CD14-positive monocyte (primary cell): Measurements from ENCODE around the gene INPP5E. TPM values are rescaled to one million over a fixed set of nuclear protein-coding genes. Genes with fewer than 3 reads are reported as not detected.

Experiments used
- DNase-seq, 3 donors: peaks; one replicate each; pipeline ENCODE4 v3.0.0-alpha.2; 2011 to 2022
- H2AFZ ChIP-seq: 2 replicates; pipeline ENCODE4 v1.6.0; 2012; ENCODE audit warnings: mild to moderate bottlenecking, low read depth, low read length, inconsistent platforms; ENCODE audit not compliant: insufficient read depth, poor library complexity, severe bottlenecking
- H3K27ac ChIP-seq, 2 donors: 1 replicate in 1 of 2; 2 replicates in 1 of 2; pipeline ENCODE4 v1.5.1; 2012 to 2013; ENCODE audit warnings: low read length in 2 of 2, control low read depth in 1 of 2, inconsistent platforms in 1 of 2, low read depth in 1 of 2, mild to moderate bottlenecking in 1 of 2
- H3K27me3 ChIP-seq, 2 donors: one replicate each; pipeline versions ENCODE4 v1.6.0 to v1.6.1; 2011 to 2013; ENCODE audit warnings: low read length in 2 of 2; ENCODE audit not compliant: control insufficient read depth in 2 of 2, insufficient read depth in 2 of 2
- H3K36me3 ChIP-seq, 2 donors: replicated peaks in 1 of 2; 1 replicate in 1 of 2; 2 replicates in 1 of 2; pipeline versions ENCODE4 v1.5.1 to v1.6.1; 2012 to 2013; ENCODE audit warnings: low read length in 2 of 2, control low read depth in 1 of 2, inconsistent platforms in 1 of 2, mild to moderate bottlenecking in 1 of 2; ENCODE audit not compliant: insufficient read depth in 2 of 2, control insufficient read depth in 1 of 2
- H3K4me1 ChIP-seq, 2 donors: 1 replicate in 1 of 2; 2 replicates in 1 of 2; pipeline versions ENCODE4 v1.5.1 to v1.6.1; 2012 to 2013; ENCODE audit warnings: low read length in 2 of 2, control low read depth in 1 of 2, inconsistent platforms in 1 of 2, mild to moderate bottlenecking in 1 of 2, moderate library complexity in 1 of 2; ENCODE audit not compliant: insufficient read depth in 2 of 2, control insufficient read depth in 1 of 2
- H3K4me2 ChIP-seq: replicated peaks from 2 replicates; pipeline ENCODE3; 2012; ENCODE audit warnings: low read length, moderate library complexity, mild to moderate bottlenecking; ENCODE audit not compliant: poor library complexity, severe bottlenecking; ENCODE audit errors: extremely low read depth
- H3K4me3 ChIP-seq, 3 experiments: fragments of 200-600 bp in 1 of 3; sonication (generic) in 1 of 3; replicated peaks in 1 of 3; 1 replicate in 2 of 3; 2 replicates in 1 of 3; pipeline ENCODE4 v1.5.1; 2011 to 2013; ENCODE audit warnings: low read length in 3 of 3, mild to moderate bottlenecking in 3 of 3, control low read depth in 2 of 3, low read depth in 2 of 3, inconsistent platforms in 1 of 3, moderate library complexity in 1 of 3
- H3K79me2 ChIP-seq: 2 replicates; pipeline ENCODE4 v1.6.0; 2012; ENCODE audit warnings: mild to moderate bottlenecking, control low read depth, inconsistent platforms, low read length, moderate library complexity; ENCODE audit not compliant: insufficient read depth
- H3K9ac ChIP-seq: 2 replicates; pipeline ENCODE4 v1.6.0; 2017; ENCODE audit warnings: low read length, mild to moderate bottlenecking; ENCODE audit not compliant: insufficient read depth, poor library complexity, severe bottlenecking
- H3K9me3 ChIP-seq, 2 donors: replicated peaks in 1 of 2; 1 replicate in 1 of 2; 2 replicates in 1 of 2; pipeline versions ENCODE4 v1.5.1 to v1.6.1; 2012 to 2013; ENCODE audit warnings: low read length in 2 of 2, control low read depth in 1 of 2; ENCODE audit not compliant: control insufficient read depth in 1 of 2, insufficient read depth in 1 of 2
- H4K20me1 ChIP-seq: 2 replicates; pipeline ENCODE4 v1.6.0; 2012; ENCODE audit warnings: mild to moderate bottlenecking, low read length, control low read depth, moderate library complexity; ENCODE audit not compliant: insufficient read depth
- H3K27ac Mint-ChIP-seq, 7 donors: one replicate each; pipeline ENCODE4 v1.8.0; 2020; ENCODE audit warnings: mild to moderate bottlenecking in 7 of 7, mixed read lengths in 7 of 7, moderate library complexity in 6 of 7, inconsistent platforms in 2 of 7
- H3K27me3 Mint-ChIP-seq, 3 donors: one replicate each; pipeline ENCODE4 v1.8.0; 2021 to 2022; ENCODE audit warnings: low read depth in 3 of 3, mild to moderate bottlenecking in 3 of 3, mixed read lengths in 3 of 3, moderate library complexity in 3 of 3, inconsistent platforms in 1 of 3
- H3K36me3 Mint-ChIP-seq, 2 donors: one replicate each; pipeline ENCODE4 v1.8.0; 2020; ENCODE audit warnings: mixed read lengths in 2 of 2, inconsistent platforms in 1 of 2, mild to moderate bottlenecking in 1 of 2
- H3K4me1 Mint-ChIP-seq: one replicate; pipeline ENCODE4 v1.8.0; 2020; ENCODE audit warnings: mild to moderate bottlenecking, mixed read lengths
- H3K4me3 Mint-ChIP-seq, 2 donors: one replicate each; pipeline ENCODE4 v1.8.0; 2020; ENCODE audit warnings: mild to moderate bottlenecking in 2 of 2, mixed read lengths in 2 of 2, moderate library complexity in 1 of 2
- H3K9me3 Mint-ChIP-seq, 7 donors: one replicate each; pipeline ENCODE4 v1.8.0; 2020 to 2022; ENCODE audit warnings: mixed read lengths in 7 of 7, mild to moderate bottlenecking in 6 of 7, moderate library complexity in 6 of 7, inconsistent platforms in 2 of 7
- WGBS: methylation state at CpG from one replicate; pipeline ENCODE4 v1.1.5; 2013; ENCODE audit warnings: missing lambda C conversion rate; ENCODE audit not compliant: insufficient coverage; 5-methylcytosine and 5-hydroxymethylcytosine counted together
- intact Hi-C, 2 donors: fragments of 100-400 bp; cut with micrococcal nuclease; formaldehyde crosslinking; loops; one replicate each; pipeline versions ENCODE4 v1.15.0 to v1.15.1; 2023
- polyA plus RNA-seq, 3 donors: library from polyadenylated mRNA; depleted of rRNA in 1 of 3; unstranded in 2 of 3; stranded (reverse) in 1 of 3; fragments of 300-500 nt in 2 of 3; fragments of >200 nt in 1 of 3; fragmentation: Illumina TruSeq in 2 of 3; gene quantifications; 1 replicate in 2 of 3; 2 replicates in 1 of 3; pipeline ENCODE4 v1.2.3, GENCODE V29; 2012 to 2021
- TF ChIP-seq, protein P1 (sequence below): fragments of 200-600 bp; IDR thresholded peaks from one replicate; pipeline ENCODE4 v1.8.0; 2022; ENCODE audit warnings: antibody characterized with exemption, mild to moderate bottlenecking

Gene INPP5E
- polyA plus RNA-seq, 3 donors = 1.0 to 8.0 (median 1.0) TPM

DNA sequence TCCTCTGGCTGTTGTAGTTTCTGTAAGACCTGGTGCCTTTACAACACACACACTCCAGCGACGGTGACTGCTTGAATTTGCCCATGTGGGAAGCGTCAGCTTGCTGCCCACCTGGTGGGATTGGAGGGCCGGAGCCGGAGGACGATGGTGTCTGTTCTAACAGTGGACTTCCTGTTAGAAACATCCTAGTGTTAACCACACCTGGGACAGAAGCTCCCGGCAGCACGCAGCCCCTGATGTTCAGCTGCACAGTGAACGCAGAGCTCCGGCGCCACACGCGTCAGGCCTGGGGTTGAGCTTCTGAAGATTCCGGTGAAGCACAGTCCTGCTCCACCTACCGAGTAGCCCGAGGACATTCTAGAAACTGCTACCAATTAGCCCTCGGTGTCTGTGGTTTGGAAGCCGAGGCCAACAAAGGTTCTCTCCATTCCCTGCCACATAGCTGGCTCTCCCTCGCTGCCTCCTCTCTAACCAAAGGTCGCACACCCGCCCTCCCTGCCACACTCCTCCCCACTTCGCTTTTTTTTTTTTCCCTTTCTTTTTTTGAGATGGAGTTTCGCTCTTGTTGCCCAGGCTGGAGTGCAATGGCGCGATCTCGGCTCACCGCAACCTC, 14.8 kb downstream of the INPP5E start:
- Histone ChIP-seq H3K9me3 (no peaks in the 10 kb centered on the region), H3K36me3 (peaks cover 50 to 67% of the 10 kb centered on the region in 2 donors), H3K4me3 (no peak overlapping the region), H3K27ac (no peak overlapping the region), H3K4me2 (no peak overlapping the region), H4K20me1 (no peaks in the 10 kb centered on the region), H3K27me3 (no peaks in the 10 kb centered on the region), H3K79me2 (no peaks in the 10 kb centered on the region), H2AFZ (no peak overlapping the region), H3K4me1 (no peaks in the 10 kb centered on the region), H3K9ac (no peak overlapping the region)
- H3K36me3 Mint-ChIP-seq = peaks cover 48 to 77% of the 10 kb centered on the region in 2 donors
- WGBS = 93% methylated on average over 16 of the region's 27 CpGs
- no peak for DNase-seq
- TF ChIP-seq, protein P1, sequence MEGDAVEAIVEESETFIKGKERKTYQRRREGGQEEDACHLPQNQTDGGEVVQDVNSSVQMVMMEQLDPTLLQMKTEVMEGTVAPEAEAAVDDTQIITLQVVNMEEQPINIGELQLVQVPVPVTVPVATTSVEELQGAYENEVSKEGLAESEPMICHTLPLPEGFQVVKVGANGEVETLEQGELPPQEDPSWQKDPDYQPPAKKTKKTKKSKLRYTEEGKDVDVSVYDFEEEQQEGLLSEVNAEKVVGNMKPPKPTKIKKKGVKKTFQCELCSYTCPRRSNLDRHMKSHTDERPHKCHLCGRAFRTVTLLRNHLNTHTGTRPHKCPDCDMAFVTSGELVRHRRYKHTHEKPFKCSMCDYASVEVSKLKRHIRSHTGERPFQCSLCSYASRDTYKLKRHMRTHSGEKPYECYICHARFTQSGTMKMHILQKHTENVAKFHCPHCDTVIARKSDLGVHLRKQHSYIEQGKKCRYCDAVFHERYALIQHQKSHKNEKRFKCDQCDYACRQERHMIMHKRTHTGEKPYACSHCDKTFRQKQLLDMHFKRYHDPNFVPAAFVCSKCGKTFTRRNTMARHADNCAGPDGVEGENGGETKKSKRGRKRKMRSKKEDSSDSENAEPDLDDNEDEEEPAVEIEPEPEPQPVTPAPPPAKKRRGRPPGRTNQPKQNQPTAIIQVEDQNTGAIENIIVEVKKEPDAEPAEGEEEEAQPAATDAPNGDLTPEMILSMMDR = no peak
- no peaks in the 10 kb centered on the region for H3K4me1 Mint-ChIP-seq
- H3K27ac Mint-ChIP-seq = peak overlapping the region in 1 of 7 donors; percentile 56
- H3K9me3 Mint-ChIP-seq = peaks cover 0 to under 1% (median 0%) of the 10 kb centered on the region in 7 donors
- no peak overlapping the region for H3K4me3 Mint-ChIP-seq
- no peaks in the 10 kb centered on the region for H3K27me3 Mint-ChIP-seq
- intact Hi-C loops = no loop called here

DNA sequence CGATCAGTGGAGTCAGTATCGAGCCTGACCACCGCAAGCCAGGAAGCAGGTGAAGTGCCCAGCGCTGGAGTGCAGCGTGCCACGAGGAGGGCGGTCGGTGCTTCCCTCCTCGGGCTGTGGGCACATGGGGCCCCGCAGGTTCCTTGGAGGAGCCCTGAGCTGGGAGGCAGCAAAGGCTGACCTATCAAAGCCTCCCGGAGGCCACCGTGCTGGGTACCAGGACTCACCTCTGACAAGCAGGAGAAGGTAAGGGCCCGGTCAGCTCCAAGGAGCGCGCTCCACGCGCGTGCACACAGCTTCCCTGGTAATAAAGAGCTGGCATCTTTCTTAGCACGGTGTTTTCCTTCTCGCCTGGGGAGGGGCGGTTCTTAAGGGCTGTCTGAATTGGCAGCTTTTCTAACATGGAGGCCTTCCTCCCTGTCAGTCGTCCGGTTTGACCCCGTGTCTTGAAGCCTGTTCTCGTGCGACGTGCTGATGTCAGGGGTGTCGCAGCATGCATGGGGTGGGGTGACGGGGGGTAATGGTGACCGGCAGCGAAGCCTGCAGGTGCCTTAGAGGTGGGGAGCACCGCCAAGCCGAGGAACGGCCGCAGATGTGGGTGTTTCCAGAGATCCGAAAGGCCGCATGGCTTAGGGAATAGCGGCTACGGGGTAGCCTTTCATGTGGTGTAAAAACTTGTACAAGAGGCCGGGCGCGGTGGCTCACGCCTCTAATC, 16.1 kb downstream of the INPP5E start:
- TF ChIP-seq, protein P1 = no peak
- Histone ChIP-seq H4K20me1 (no peaks in the 10 kb centered on the region), H3K36me3 (peaks cover 52 to 67% of the 10 kb centered on the region in 2 donors), H3K79me2 (no peaks in the 10 kb centered on the region), H3K27ac (no peak overlapping the region), H3K4me3 (no peak overlapping the region), H2AFZ (no peak overlapping the region), H3K9me3 (no peaks in the 10 kb centered on the region), H3K4me2 (no peak overlapping the region), H3K27me3 (no peaks in the 10 kb centered on the region), H3K9ac (no peak overlapping the region), H3K4me1 (no peaks in the 10 kb centered on the region)
- intact Hi-C loops = no loop called here
- H3K27ac Mint-ChIP-seq = no peak overlapping the region
- no peaks in the 10 kb centered on the region for H3K27me3 Mint-ChIP-seq
- 96% methylated on average over 41 of the region's 43 CpGs for WGBS
- H3K36me3 Mint-ChIP-seq = peaks cover 59 to 78% of the 10 kb centered on the region in 2 donors
- H3K4me3 Mint-ChIP-seq = no peak overlapping the region
- no peak for DNase-seq
- peaks cover 0 to 1% (median 0%) of the 10 kb centered on the region in 7 donors for H3K9me3 Mint-ChIP-seq
- H3K4me1 Mint-ChIP-seq = no peaks in the 10 kb centered on the region
